Pancreas (tissue), 10 donors: ENCODE data around the gene ZDHHC16. TPM values are rescaled to one million over a fixed set of nuclear protein-coding genes. Genes with fewer than 3 reads are reported as not detected.
"Not testable (repeated sequence)": the region's sequence is repeated elsewhere in the genome, so short reads cannot be mapped to it uniquely, and the experiment has no call there.

ENCODE experiments used
- ATAC-seq, 4 donors: fragments of 200-7000 bp; cut with Tn5 transposase; one replicate each; pipeline versions ENCODE4 v1.8.0 to v1.9.1; 2020; ENCODE audit warnings: mild to moderate bottlenecking in 4 of 4, moderate library complexity in 4 of 4
- DNase-seq, 6 donors: peaks; one replicate each; pipeline ENCODE4 v3.0.0-alpha.2; 2020
- FAIRE-seq: peaks from 2 replicates; lab custom pipeline; 2012; peaks lifted over from hg19 to GRCh38; lab: Jason Lieb, UNC
- H3K27ac ChIP-seq, 4 donors: fragments of 200-600 bp; sonication (generic); 1 replicate in 3 of 4; 2 replicates in 1 of 4; pipeline versions ENCODE4 v1.5.0 to v1.8.0; 2020
- H3K27me3 ChIP-seq, 4 donors: fragments of 200-600 bp; one replicate each; pipeline ENCODE4 v1.8.0; 2021
- H3K36me3 ChIP-seq, 3 donors: fragments of 200-600 bp; sonication (generic) in 1 of 3; one replicate each; pipeline versions ENCODE4 v1.5.0 to v1.8.0; 2020 to 2021
- H3K4me1 ChIP-seq, 3 donors: fragments of 200-600 bp; one replicate each; pipeline ENCODE4 v1.8.0; 2021
- H3K4me3 ChIP-seq, 4 donors: fragments of 200-600 bp; sonication (generic) in 2 of 4; one replicate each; pipeline versions ENCODE4 v1.5.0 to v1.8.0; 2020 to 2021
- H3K9me3 ChIP-seq, 4 donors: fragments of 200-600 bp; one replicate each; pipeline ENCODE4 v1.8.0; 2021
- CTCF ChIP-seq, 4 donors: fragments of 200-600 bp; sonication (generic) in 3 of 4; IDR thresholded peaks; one replicate each; pipeline versions ENCODE4 v1.5.0 to v1.8.0; 2021; ENCODE audit warnings: antibody characterized with exemption in 4 of 4
- WGBS, 2 donors: extraction: QIAGEN DNeasy Blood & Tissue Kit; methylation state at CpG; one replicate each; pipeline ENCODE4 v1.1.7; 2013; 5-methylcytosine and 5-hydroxymethylcytosine counted together
- intact Hi-C, 3 donors: fragments of 100-400 bp; cut with DNase I; formaldehyde crosslinking; loops; one replicate each; pipeline versions ENCODE4 v1.11.1 to v1.14.2; 2022
- polyA plus RNA-seq, 2 donors: library from polyadenylated mRNA; stranded (reverse); fragments of 200-250 nt; gene quantifications; one replicate each; pipeline ENCODE4 v1.2.3, GENCODE V29; 2013
- total RNA-seq, 6 donors: library from RNA; stranded (reverse); fragmentation: NEBNext Ultra II Directional in 4 of 6; extraction: Animal tissue kit (Norgen Biotek cat#: 25700) in 4 of 6; gene quantifications; one replicate each; pipeline versions ENCODE4 v1.2.1 to v1.2.4, GENCODE V29; 2021 to 2023
- donor health status: healthy with polysubstance abuse.
- donor health status: DM: no; HTN: no; CAD: no; lungs with moderate emphysema.
- donor health status: DM: no; HTN: no; CAD: no.
- donor health status: control.
- donor health status: control.
- donor health status: Bipolar disorder and iron deficiency.
- donor health status: DM: yes; HTN: yes; CAD: no.
- donor health status: DM: no; HTN: no; CAD: no.
- donor health status: DM: no; HTN: no; CAD: no.
- donor health status: DM: yes; HTN: yes; CAD: no.

The ZDHHC16 gene
- total and polyA plus RNA-seq, 8 donors: 11.4 to 22.7 (median 16.9) TPM

- no peak overlapping the region for H3K4me3 ChIP-seq
- ATAC-seq (no peak), DNase-seq (no peak), FAIRE-seq (no peak)
- H3K27ac ChIP-seq: no peak overlapping the region
- TF ChIP-seq CTCF (IDR thresholded peaks at IDR 0.05): no peak
- intact Hi-C loops: no loop called here
- no peaks in the 10 kb centered on the region for H3K9me3 ChIP-seq
- peaks cover 0 to 5% (median 4%) of the 10 kb centered on the region in 3 donors for H3K4me1 ChIP-seq
- no peaks in the 10 kb centered on the region for H3K27me3 ChIP-seq
- H3K36me3 ChIP-seq: no peaks in the 10 kb centered on the region
Observed at GRCh38 chr10:97404044-97404443, 41.9 kb upstream of the ZDHHC16 start.

GRCh38 chr10:97406064-97406463 is 39.9 kb upstream of the ZDHHC16 start:
- intact Hi-C loops: no loop called here
- Histone ChIP-seq H3K4me3 (no peak overlapping the region), H3K27me3 (no peaks in the 10 kb centered on the region), H3K4me1 (peaks cover 0 to 4% (median 0%) of the 10 kb centered on the region in 3 donors), H3K27ac (peak overlapping the region in 1 of 4 donors; percentile 24), H3K9me3 (no peaks in the 10 kb centered on the region), H3K36me3 (no peaks in the 10 kb centered on the region)
- WGBS, 2 donors: 67 to 73% methylated on average over 3 of the region's 3 CpGs
- ATAC-seq (peak in 1 of 4 donors; percentile 2), DNase-seq (no peak), FAIRE-seq (no peak)
- TF ChIP-seq CTCF (IDR thresholded peaks at IDR 0.05): no peak

- FAIRE-seq, H3K4me1 ChIP-seq, intact Hi-C loops, H3K27me3 ChIP-seq, ATAC-seq, H3K36me3 ChIP-seq, DNase-seq, H3K4me3 ChIP-seq, H3K9me3 ChIP-seq: not testable (repeated sequence)
- 83 to 91% methylated on average over 7 of the region's 7 CpGs for WGBS, 2 donors
- peak overlapping the region in 1 of 4 donors; percentile 24 for H3K27ac ChIP-seq
Observed at GRCh38 chr10:97406483-97406882, 39.5 kb upstream of the ZDHHC16 start.

- Histone ChIP-seq H3K27me3 (no peaks in the 10 kb centered on the region), H3K27ac (peak overlapping the region in 1 of 4 donors; percentile 24), H3K4me3 (peak overlapping the region in 1 of 4 donors; percentile 22), H3K4me1 (peaks cover 0 to 4% (median 0%) of the 10 kb centered on the region in 3 donors), H3K9me3 (no peaks in the 10 kb centered on the region), H3K36me3 (no peaks in the 10 kb centered on the region)
- DNase-seq: peak in 3 of 6 donors; percentile 46 to 57 (median 48)
- ATAC-seq: peak; percentile 90 to 97 (median 96)
- TF ChIP-seq CTCF (IDR thresholded peaks at IDR 0.05): peak; percentile 64 to 81 (median 78)
- intact Hi-C loops: no loop called here
- FAIRE-seq: no peak
- 2 to 4% methylated on average over 10 of the region's 10 CpGs for WGBS, 2 donors
Observed at GRCh38 chr10:97407211-97407951, 38.6 kb upstream of the ZDHHC16 start.

- H3K4me1 ChIP-seq: peaks cover 0 to 4% (median 0%) of the 10 kb centered on the region in 3 donors
- intact Hi-C loops: no loop called here
- DNase-seq (no peak), ATAC-seq (no peak), FAIRE-seq (no peak)
- TF ChIP-seq CTCF (IDR thresholded peaks at IDR 0.05): no peak
- no peaks in the 10 kb centered on the region for H3K36me3 ChIP-seq
- no peak overlapping the region for H3K27ac ChIP-seq
- 72% methylated on average over 2 of the region's 2 CpGs for WGBS, 2 donors
- no peaks in the 10 kb centered on the region for H3K9me3 ChIP-seq
- no peaks in the 10 kb centered on the region for H3K27me3 ChIP-seq
- H3K4me3 ChIP-seq: no peak overlapping the region
Observed at GRCh38 chr10:97407952-97408248, 38.1 kb upstream of the ZDHHC16 start.
